T follicular helper cell (primary cell): ENCODE measurements around the gene RRBP1.
"Not testable (repeated sequence)": the region's sequence is repeated elsewhere in the genome, so short reads cannot be mapped to it uniquely, and the experiment has no call there.

Experiments used
- DNase-seq: peaks from one replicate; pipeline ENCODE4 v3.0.0-alpha.2; 2020; ENCODE audit warnings: low read depth

Gene RRBP1

GRCh38 chr20:17708675-17709360 lies 26.8 kb upstream of the RRBP1 start:
- DNase-seq, result no peak

- not testable (repeated sequence) for DNase-seq
Measured at GRCh38 chr20:17707951-17708350, 25.9 kb upstream of the RRBP1 start.

GRCh38 chr20:17706632-17707031 lies 24.6 kb upstream of the RRBP1 start:
- DNase-seq, result no peak

GRCh38 chr20:17705916-17706315 lies 23.9 kb upstream of the RRBP1 start:
- DNase-seq, result no peak

- no peak for DNase-seq
Measured at GRCh38 chr20:17704589-17705317, 22.7 kb upstream of the RRBP1 start.

- DNase-seq, result no peak
Measured at GRCh38 chr20:17701826-17702225, 19.8 kb upstream of the RRBP1 start.

GRCh38 chr20:17700637-17701036 lies 18.6 kb upstream of the RRBP1 start:
- no peak for DNase-seq

GRCh38 chr20:17699931-17700351 lies 17.9 kb upstream of the RRBP1 start, which contains the start of gene BANF2:
Gene BANF2 (plus strand): TSS chr20:17699966. CDS start chr20:17725026, 25,060 bp downstream.
- DNase-seq, result no peak

- DNase-seq, result no peak
Measured at GRCh38 chr20:17698384-17698783, 16.3 kb upstream of the RRBP1 start.

GRCh38 chr20:17697171-17697570 lies 15.1 kb upstream of the RRBP1 start:
- DNase-seq, result no peak

- no peak for DNase-seq
Measured at GRCh38 chr20:17696287-17696686, 14.2 kb upstream of the RRBP1 start.

- no peak for DNase-seq
Measured at GRCh38 chr20:17694767-17695166, 12.7 kb upstream of the RRBP1 start.

- DNase-seq, result no peak
Measured at GRCh38 chr20:17693444-17694001, 11.5 kb upstream of the RRBP1 start.

GRCh38 chr20:17691758-17692157 lies 9.7 kb upstream of the RRBP1 start:
- DNase-seq, result no peak

GRCh38 chr20:17690144-17690543 lies 8.1 kb upstream of the RRBP1 start:
- no peak for DNase-seq

GRCh38 chr20:17688965-17689364 lies 6.9 kb upstream of the RRBP1 start:
- DNase-seq, result no peak

- DNase-seq, result no peak
Measured at GRCh38 chr20:17687800-17688199, 5.8 kb upstream of the RRBP1 start.

- DNase-seq, result no peak
Measured at GRCh38 chr20:17685168-17685567, 3.1 kb upstream of the RRBP1 start.

- no peak for DNase-seq
Measured at GRCh38 chr20:17684077-17684888, 2.2 kb upstream of the RRBP1 start.

- DNase-seq, result no peak
Measured at GRCh38 chr20:17683218-17684076, 1.4 kb upstream of the RRBP1 start.

- DNase-seq, result no peak
Measured at GRCh38 chr20:17682889-17683198, 802 bp upstream of the RRBP1 start.

GRCh38 chr20:17681726-17682102 lies 328 bp downstream of the RRBP1 start:
- DNase-seq, result no peak
